GM12878 (cell line): Measurements from ENCODE around the gene MAP3K7. TPM values are rescaled to one million over a fixed set of nuclear protein-coding genes. Genes with fewer than 3 reads are reported as not detected.

ENCODE experiments used
- ATAC-seq: fragments of 200-7000 bp; cut with Tn5 transposase; 3 replicates; pipeline ENCODE4 v1.9.1; 2020; ENCODE audit warnings: mild to moderate bottlenecking, moderate library complexity
- BruUV-seq: library from RNA; stranded (reverse); fragments of 400-500 nt; replicated peaks from 2 replicates; lab custom pipeline; 2021; lab: Mats Ljungman, UMichigan
- CTCF ChIA-PET: fragments of 300-600 bp; sonication (Branson Sonifier 250); formaldehyde crosslinking; extraction: SDS; loops from one replicate; lab custom pipeline; 2021; ENCODE audit warnings: inconsistent platforms; lab: Yijun Ruan, JAX
- POLR2A ChIA-PET: fragments of 350-600 bp; formaldehyde crosslinking; extraction: SDS; loops from one replicate; lab custom pipeline; 2021; ENCODE audit warnings: inconsistent platforms; lab: Charles Lee
- RAD21 ChIA-PET: fragments of 300-600 bp; sonication (Branson Sonifier 250); formaldehyde crosslinking; loops from one replicate; lab custom pipeline; 2023; ENCODE audit warnings: antibody characterized with exemption; ENCODE audit not compliant: unreplicated experiment; lab: Charles Lee
- SMC1A ChIA-PET: fragments of 300-600 bp; sonication (Branson Sonifier 250); formaldehyde crosslinking; loops from one replicate; lab custom pipeline; 2023; ENCODE audit not compliant: unreplicated experiment, uncharacterized antibody; lab: Charles Lee
- DNase-seq: peaks from one replicate; pipeline ENCODE4 v3.0.0-alpha.2; 2011; ENCODE audit warnings: low read depth, low spot score
- FAIRE-seq: peaks from 3 replicates; lab custom pipeline; 2011; peaks lifted over from hg19 to GRCh38; lab: Jason Lieb, UNC
- H2AFZ ChIP-seq: 2 replicates; pipeline ENCODE4 v1.6.0; 2011; ENCODE audit warnings: low read depth, low read length, control low read depth; ENCODE audit not compliant: control insufficient read depth
- H3K27ac ChIP-seq: 2 replicates; pipeline ENCODE4 v1.5.1; 2011; ENCODE audit warnings: control low read depth; ENCODE audit not compliant: control insufficient read depth, insufficient read depth
- H3K27me3 ChIP-seq, 2 experiments: replicated peaks in 1 of 2; 2 replicates each; pipeline versions ENCODE4 v1.6.0 to v1.6.1; 2011; ENCODE audit warnings: low read length in 1 of 2; ENCODE audit not compliant: control insufficient read depth in 2 of 2, insufficient read depth in 2 of 2
- H3K36me3 ChIP-seq, 2 experiments: 2 replicates each; pipeline ENCODE4 v1.5.1; 2011; ENCODE audit warnings: low read length in 1 of 2; ENCODE audit not compliant: control insufficient read depth in 2 of 2, insufficient read depth in 2 of 2
- H3K4me1 ChIP-seq: 2 replicates; pipeline ENCODE4 v1.6.1; 2011; ENCODE audit warnings: mild to moderate bottlenecking, low read length, moderate library complexity, mixed read lengths; ENCODE audit not compliant: control insufficient read depth, insufficient read depth
- H3K4me2 ChIP-seq: 2 replicates; pipeline ENCODE4 v1.6.0; 2011; ENCODE audit warnings: control low read depth; ENCODE audit not compliant: control insufficient read depth, insufficient read depth
- H3K4me3 ChIP-seq: fragments of 200-600 bp; sonication (generic); 2 replicates; pipeline ENCODE4 v1.5.1; 2016
- H3K79me2 ChIP-seq: 2 replicates; pipeline ENCODE4 v1.6.0; 2011; ENCODE audit warnings: low read length; ENCODE audit not compliant: control insufficient read depth, insufficient read depth
- H3K9ac ChIP-seq: 2 replicates; pipeline ENCODE4 v1.8.0; 2011; ENCODE audit warnings: low read length, control low read depth, mixed read lengths; ENCODE audit not compliant: control insufficient read depth, insufficient read depth
- H3K9me3 ChIP-seq: replicated peaks from 3 replicates; pipeline ENCODE4 v1.5.1; 2011; ENCODE audit warnings: mild to moderate bottlenecking, low read length; ENCODE audit not compliant: control insufficient read depth, insufficient read depth
- H4K20me1 ChIP-seq: 2 replicates; pipeline ENCODE4 v1.6.0; 2011; ENCODE audit not compliant: control insufficient read depth, insufficient read depth
- ATF7 ChIP-seq: fragments of 450-650 bp; IDR thresholded peaks from 2 replicates; pipeline ENCODE4 v1.6.1; 2016; ENCODE audit warnings: low read depth, mild to moderate bottlenecking
- BCL3 ChIP-seq: IDR thresholded peaks from 2 replicates; pipeline ENCODE4 v1.6.1; 2011; ENCODE audit warnings: borderline replicate concordance, low read depth, mild to moderate bottlenecking, moderate library complexity, low read length; ENCODE audit not compliant: insufficient read depth, poor library complexity, severe bottlenecking
- CHD1 ChIP-seq: IDR thresholded peaks from 2 replicates; pipeline ENCODE4 v1.6.1; 2012; ENCODE audit warnings: low read depth, low read length, improper control_type of control experiment
- EGR1 ChIP-seq, 2 experiments: IDR thresholded peaks; 1 replicate in 1 of 2; 2 replicates in 1 of 2; pipeline ENCODE4 v1.6.1; 2011 to 2012; ENCODE audit warnings: low read depth in 2 of 2, low read length in 2 of 2, borderline replicate concordance in 1 of 2, mild to moderate bottlenecking in 1 of 2, moderate library complexity in 1 of 2
- ZBTB40 ChIP-seq: fragments of 450-650 bp; IDR thresholded peaks from 2 replicates; pipeline ENCODE4 v1.6.1; 2016; ENCODE audit warnings: mild to moderate bottlenecking, moderate library complexity, borderline replicate concordance
- ZNF622 ChIP-seq: fragments of 450-650 bp; IDR thresholded peaks from 2 replicates; pipeline ENCODE4 v1.6.1; 2017; ENCODE audit warnings: mild to moderate bottlenecking, inconsistent platforms
- WGBS: methylation state at CpG from one replicate; pipeline ENCODE4 v1.1.6; 2016; ENCODE audit warnings: low lambda C conversion rate; ENCODE audit not compliant: insufficient replicate concordance, insufficient coverage; ENCODE audit errors: missing lambda C conversion rate; 5-methylcytosine and 5-hydroxymethylcytosine counted together
- in situ Hi-C: fragments of 300-500 bp; cut with MboI; formaldehyde crosslinking; loops from 9 replicates; pipeline ENCODE4 v1.14.3; 2018; ENCODE audit warnings: mixed read lengths
- intact Hi-C: fragments of 100-400 bp; cut with micrococcal nuclease; formaldehyde crosslinking; loops from one replicate; pipeline ENCODE4 v1.14.2; 2022; ENCODE audit not compliant: unreplicated experiment
- polyA plus RNA-seq, 11 experiments: library from polyadenylated mRNA; depleted of rRNA in 4 of 11; unstranded in 6 of 11; stranded (reverse) in 5 of 11; fragments of >200 nt; fragmentation: Nextera tagmentation in 4 of 11; fragmentation: Illumina TruSeq in 1 of 11; extraction: Ambion mirVana in 4 of 11; extraction: Trizol in 1 of 11; gene quantifications; 1 replicate in 1 of 11; 2 replicates in 10 of 11; pipeline versions ENCODE4 v1.2.1 to v1.2.3, GENCODE V29; 2011 to 2016; ENCODE audit warnings: inconsistent platforms in 2 of 11, missing spikeins in 2 of 11, low read depth in 1 of 11
- total RNA-seq, 4 experiments: library from RNA; depleted of rRNA in 3 of 4; stranded (reverse); fragments of >200 nt in 3 of 4; fragmentation: Illumina TruSeq in 1 of 4; extraction: Trizol in 1 of 4; gene quantifications; 2 replicates each; pipeline versions ENCODE4 v1.2.1 to v1.2.3, GENCODE V29; 2013 to 2021

The MAP3K7 gene
- total and polyA plus RNA-seq, 10 of the 15 experiments (the other 5 are each of a cell fraction or from before 2014, with no cell fraction given) = 7.0 to 42.6 (median 22.0) TPM

DNA sequence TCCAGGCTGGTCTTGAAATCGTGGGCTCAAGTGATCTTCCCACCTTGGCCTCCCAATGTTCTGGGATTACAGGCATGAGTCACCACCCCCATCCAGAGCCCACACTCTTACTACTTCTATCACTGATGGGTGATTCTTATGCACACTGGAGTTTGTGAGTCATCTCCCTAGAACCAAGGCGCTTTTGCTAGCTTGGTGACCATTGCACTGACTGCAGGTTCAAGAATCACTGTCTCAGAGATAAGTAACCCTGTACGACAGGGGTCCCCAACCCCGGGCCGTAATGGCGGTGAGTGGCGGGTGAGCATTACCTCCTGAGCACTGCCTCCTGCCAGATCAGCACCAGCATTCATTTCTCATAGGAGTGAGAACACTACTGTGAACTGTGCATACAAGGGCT lies 118.8 kb downstream of the MAP3K7 start:
- SMC1A ChIA-PET = no interaction called here
- intact Hi-C loops (no loop called here), in situ Hi-C loops (no loop called here)
- Histone ChIP-seq H3K27me3 (no peaks in the 10 kb centered on the region; a peak in 2 of 4 replicates), H3K4me2 (no peak overlapping the region), H3K9ac (no peak overlapping the region), H3K79me2 (no peaks in the 10 kb centered on the region), H3K4me1 (peaks cover 8% of the 10 kb centered on the region), H4K20me1 (no peaks in the 10 kb centered on the region), H3K4me3 (no peak overlapping the region), H3K36me3 (no peaks in the 10 kb centered on the region), H3K27ac (no peak overlapping the region), H2AFZ (no peak overlapping the region), H3K9me3 (no peaks in the 10 kb centered on the region; the same call in 2 of the 3 replicates)
- no peak for DNase-seq
- POLR2A ChIA-PET = no interaction called here
- WGBS = 60% methylated on average over 7 of the region's 7 CpGs
- TF ChIP-seq ZBTB40 (no peak), ATF7 (no peak), CHD1 (no peak), ZNF622 (no peak), BCL3 (peak; percentile 4), EGR1 (IDR thresholded peaks at IDR 0.05; ENCODE audit: borderline replicate concordance in 1 of 2, low read depth in 2 of 2, low read length in 2 of 2) (no peak)
- CTCF ChIA-PET = interaction anchor here (1.2 kb wide), 1 partner anchor 527 kb away, joined by 3 read pairs; no protein-coding TSS in a partner anchor
- BruUV-seq = no TSS peak
- FAIRE-seq = no peak
- RAD21 ChIA-PET = no interaction called here
- ATAC-seq = no peak
